Progenitor cell of endocrine pancreas (in vitro differentiated cells): ENCODE measurements around the gene C10orf95. TPM values are rescaled to one million over a fixed set of nuclear protein-coding genes. Genes with fewer than 3 reads are reported as not detected.

Source experiments
- DNase-seq: peaks from one replicate; pipeline ENCODE4 v3.0.0; 2021; ENCODE audit warnings: low spot score; ENCODE audit not compliant: unreplicated experiment
- H3K27ac Mint-ChIP-seq: 2 replicates; pipeline ENCODE4 v1.8.0; 2021; ENCODE audit warnings: mild to moderate bottlenecking, moderate library complexity, mixed read lengths
- H3K27me3 Mint-ChIP-seq: 2 replicates; pipeline ENCODE4 v1.8.0; 2021; ENCODE audit warnings: mixed read lengths
- H3K36me3 Mint-ChIP-seq: 2 replicates; pipeline ENCODE4 v1.8.0; 2022; ENCODE audit warnings: mixed read lengths; ENCODE audit not compliant: insufficient read depth
- H3K4me1 Mint-ChIP-seq: 2 replicates; pipeline ENCODE4 v1.8.0; 2021; ENCODE audit warnings: low read depth, mixed read lengths
- H3K4me3 Mint-ChIP-seq: 2 replicates; pipeline ENCODE4 v1.8.0; 2021; ENCODE audit warnings: low read depth, mild to moderate bottlenecking, moderate library complexity, mixed read lengths
- H3K9me3 Mint-ChIP-seq: 2 replicates; pipeline ENCODE4 v1.8.0; 2021; ENCODE audit warnings: low read depth, mixed read lengths
- CTCF ChIP-seq: fragments of 200-600 bp; sonication (generic); IDR thresholded peaks from one replicate; pipeline ENCODE4 v1.5.0; 2021; ENCODE audit warnings: antibody characterized with exemption, mild to moderate bottlenecking; ENCODE audit not compliant: unreplicated experiment
- total RNA-seq: library from RNA; stranded (reverse); gene quantifications from 2 replicates; pipeline ENCODE4 v1.2.1, GENCODE V29; 2021

The C10orf95 gene
- total RNA-seq, 1 donor from 2014 or later = 0.77 TPM

GRCh38 chr10:102437515-102437914, 13.8 kb downstream of the C10orf95 start:
- no peaks in the 10 kb centered on the region for H3K9me3 Mint-ChIP-seq
- peaks cover 2% of the 10 kb centered on the region for H3K4me1 Mint-ChIP-seq
- H3K4me3 Mint-ChIP-seq = no peak overlapping the region
- H3K36me3 Mint-ChIP-seq = no peaks in the 10 kb centered on the region
- no peak for DNase-seq
- TF ChIP-seq CTCF = no peak
- H3K27ac Mint-ChIP-seq = no peak overlapping the region
- peaks cover 23% of the 10 kb centered on the region for H3K27me3 Mint-ChIP-seq

DNA sequence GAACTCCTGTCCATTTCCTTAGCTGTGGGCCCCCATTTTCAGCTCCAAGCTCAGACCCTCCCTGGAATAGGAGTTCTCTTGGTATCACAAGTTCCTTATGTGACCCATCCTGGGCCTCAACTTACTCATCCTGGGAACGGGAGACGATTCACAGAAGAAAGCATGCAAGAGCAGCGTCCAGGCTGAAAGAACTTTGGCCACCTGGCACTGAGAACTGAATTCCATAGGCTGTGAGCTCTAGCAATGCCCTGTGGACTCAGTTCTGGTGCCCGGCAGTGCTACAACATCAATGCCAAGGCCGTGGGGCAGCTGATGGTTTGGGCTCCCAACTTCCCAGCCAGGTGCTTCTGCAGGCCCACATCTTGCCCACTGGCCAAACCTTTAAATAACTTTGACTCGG, 15.0 kb downstream of the C10orf95 start:
- H3K36me3 Mint-ChIP-seq = no peaks in the 10 kb centered on the region
- no peaks in the 10 kb centered on the region for H3K9me3 Mint-ChIP-seq
- H3K27ac Mint-ChIP-seq = peak overlapping the region; percentile 57
- peaks cover 23% of the 10 kb centered on the region for H3K27me3 Mint-ChIP-seq
- no peak overlapping the region for H3K4me3 Mint-ChIP-seq
- peaks cover 8% of the 10 kb centered on the region for H3K4me1 Mint-ChIP-seq
- no peak for TF ChIP-seq CTCF
- DNase-seq = no peak

DNA sequence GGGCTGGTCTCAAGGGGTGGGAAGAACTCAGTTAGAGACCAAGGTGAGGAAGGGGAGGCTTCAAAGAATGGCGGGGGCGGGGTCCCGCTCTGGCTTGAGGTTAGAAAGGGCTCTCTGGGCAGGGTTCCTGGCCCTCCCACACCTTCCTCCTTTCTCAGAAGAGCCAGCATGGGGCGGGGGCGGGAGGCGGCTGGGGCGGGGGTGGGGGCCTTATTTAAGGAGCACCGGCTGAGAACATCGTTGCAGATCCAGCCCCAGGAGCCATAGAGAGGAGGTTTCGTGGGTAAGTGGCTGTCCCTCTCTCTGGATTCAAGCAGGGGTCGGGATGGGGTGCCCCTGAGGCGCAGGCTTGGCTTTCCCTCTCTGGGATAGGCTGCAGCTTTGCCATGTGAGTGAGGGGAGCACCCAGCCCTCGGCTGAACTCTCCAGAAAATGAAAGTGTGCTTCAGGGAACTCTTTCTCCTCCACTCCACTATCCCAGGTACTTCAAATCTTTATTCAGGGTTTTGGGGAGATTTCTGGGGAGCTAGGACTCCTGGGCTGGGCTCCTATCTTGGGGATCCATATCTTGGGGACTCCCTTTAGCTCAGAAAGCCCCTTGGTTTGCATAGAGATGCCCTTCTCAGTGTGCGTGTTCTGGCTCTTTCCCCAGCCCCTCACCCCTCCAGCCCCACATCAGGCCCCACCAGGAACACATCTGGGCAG, 15.7 kb downstream of the C10orf95 start:
- Mint-ChIP-seq H3K27ac (no peak overlapping the region), H3K4me1 (peaks cover 8% of the 10 kb centered on the region), H3K4me3 (no peak overlapping the region)

GRCh38 chr10:102435133-102435497, 16.2 kb downstream of the C10orf95 start:
- H3K27me3 Mint-ChIP-seq = peaks cover 23% of the 10 kb centered on the region
- H3K4me3 Mint-ChIP-seq = no peak overlapping the region
- no peaks in the 10 kb centered on the region for H3K9me3 Mint-ChIP-seq
- TF ChIP-seq CTCF = no peak
- DNase-seq = no peak
- no peaks in the 10 kb centered on the region for H3K36me3 Mint-ChIP-seq
- no peak overlapping the region for H3K27ac Mint-ChIP-seq
- peaks cover 8% of the 10 kb centered on the region for H3K4me1 Mint-ChIP-seq

More for the DNA sequence above, 15.7 kb downstream of the C10orf95 start:
- DNase-seq = no peak
- H3K9me3 Mint-ChIP-seq = no peaks in the 10 kb centered on the region
- TF ChIP-seq CTCF = no peak
- H3K36me3 Mint-ChIP-seq = no peaks in the 10 kb centered on the region
- peaks cover 23% of the 10 kb centered on the region for H3K27me3 Mint-ChIP-seq

GRCh38 chr10:102434394-102435132, 16.8 kb downstream of the C10orf95 start:
- H3K36me3 Mint-ChIP-seq = no peaks in the 10 kb centered on the region
- H3K27ac Mint-ChIP-seq = no peak overlapping the region
- no peak for DNase-seq
- peaks cover 8% of the 10 kb centered on the region for H3K4me1 Mint-ChIP-seq
- TF ChIP-seq CTCF = no peak
- no peaks in the 10 kb centered on the region for H3K9me3 Mint-ChIP-seq
- H3K27me3 Mint-ChIP-seq = peaks cover 23% of the 10 kb centered on the region
- H3K4me3 Mint-ChIP-seq = no peak overlapping the region
